Keratinocyte (primary cell): ENCODE results near the gene RIMS1. TPM values are rescaled to one million over a fixed set of nuclear protein-coding genes. Genes with fewer than 3 reads are reported as not detected.

Experiments
- DNase-seq: peaks from one replicate; pipeline ENCODE4 v3.0.0-alpha.2; 2011; ENCODE audit warnings: low read depth, missing footprints, low spot score
- FAIRE-seq: peaks from 2 replicates; lab custom pipeline; 2011; peaks lifted over from hg19 to GRCh38; lab: Jason Lieb, UNC
- H2AFZ ChIP-seq: 2 replicates; pipeline ENCODE4 v1.6.0; 2012; ENCODE audit warnings: low read length, control low read depth, inconsistent platforms; ENCODE audit not compliant: control insufficient read depth
- H3K27ac ChIP-seq: 2 replicates; pipeline ENCODE4 v1.5.1; 2011; ENCODE audit warnings: low read length; ENCODE audit not compliant: control insufficient read depth, insufficient read depth
- H3K27me3 ChIP-seq: 3 replicates; pipeline ENCODE4 v1.6.0; 2011; ENCODE audit warnings: low read length; ENCODE audit not compliant: control insufficient read depth, insufficient read depth; ENCODE audit errors: extremely low read depth
- H3K36me3 ChIP-seq, 2 experiments: 2 replicates in 1 of 2; 3 replicates in 1 of 2; pipeline ENCODE4 v1.5.1; 2011; ENCODE audit warnings: low read length in 2 of 2, mild to moderate bottlenecking in 1 of 2; ENCODE audit not compliant: control insufficient read depth in 2 of 2, insufficient read depth in 2 of 2; ENCODE audit errors: extremely low read depth in 1 of 2
- H3K4me1 ChIP-seq: 3 replicates; pipeline ENCODE4 v1.5.1; 2011; ENCODE audit warnings: low read length; ENCODE audit not compliant: control insufficient read depth, insufficient read depth; ENCODE audit errors: extremely low read depth
- H3K4me2 ChIP-seq: 3 replicates; pipeline ENCODE4 v1.6.0; 2011; ENCODE audit warnings: low read depth, low read length; ENCODE audit not compliant: control insufficient read depth, insufficient read depth; ENCODE audit errors: extremely low read depth
- H3K4me3 ChIP-seq, 3 experiments: fragments of 200-600 bp in 1 of 3; sonication (generic) in 1 of 3; 2 replicates in 2 of 3; 3 replicates in 1 of 3; pipeline ENCODE4 v1.5.1; 2011 to 2016; ENCODE audit warnings: low read length in 3 of 3, mild to moderate bottlenecking in 3 of 3, control low read depth in 2 of 3, inconsistent platforms in 1 of 3, low read depth in 1 of 3, mixed read lengths in 1 of 3, mixed run types in 1 of 3, moderate library complexity in 1 of 3; ENCODE audit not compliant: control insufficient read depth in 2 of 3, insufficient read depth in 2 of 3; ENCODE audit errors: extremely low read depth in 1 of 3
- H3K79me2 ChIP-seq: 2 replicates; pipeline ENCODE4 v1.6.0; 2012; ENCODE audit warnings: low read length; ENCODE audit not compliant: control insufficient read depth, insufficient read depth
- H3K9ac ChIP-seq: 3 replicates; pipeline ENCODE4 v1.6.0; 2011; ENCODE audit warnings: low read length; ENCODE audit not compliant: control insufficient read depth, insufficient read depth; ENCODE audit errors: extremely low read depth
- H3K9me1 ChIP-seq: 3 replicates; pipeline ENCODE4 v1.6.0; 2011; ENCODE audit warnings: low read length; ENCODE audit not compliant: control insufficient read depth, insufficient read depth; ENCODE audit errors: extremely low read depth
- H3K9me3 ChIP-seq: 2 replicates; pipeline ENCODE4 v1.5.1; 2012; ENCODE audit warnings: low read depth, low read length; ENCODE audit not compliant: control insufficient read depth
- H4K20me1 ChIP-seq: 3 replicates; pipeline ENCODE4 v1.6.0; 2011; ENCODE audit warnings: low read length; ENCODE audit not compliant: control insufficient read depth, insufficient read depth; ENCODE audit errors: extremely low read depth
- CTCF ChIP-seq, 3 experiments: IDR thresholded peaks in 1 of 3; conservative IDR thresholded peaks in 1 of 3; optimal IDR thresholded peaks in 1 of 3; 2 replicates in 2 of 3; 3 replicates in 1 of 3; pipeline versions ENCODE3 to v1.5.1; 2011; ENCODE audit warnings: low read length in 3 of 3, mild to moderate bottlenecking in 3 of 3, moderate library complexity in 2 of 3, control low read depth in 1 of 3, inconsistent platforms in 1 of 3; ENCODE audit not compliant: insufficient read depth in 2 of 3; ENCODE audit errors: extremely low read depth in 1 of 3
- EZH2 ChIP-seq: IDR thresholded peaks from one replicate; pipeline ENCODE4 v1.6.1; 2012; ENCODE audit warnings: inconsistent platforms, mild to moderate bottlenecking, low read length, moderate library complexity
- dilution Hi-C: fragments of 300-500 bp; cut with MboI; formaldehyde crosslinking; loops from one replicate; pipeline ENCODE4 v1.7.0; 2020; ENCODE audit warnings: low sequenced_read_pairs; ENCODE audit not compliant: extremely low pct_ligation_motif_present
- polyA plus RNA-seq, 5 experiments: library from polyadenylated mRNA; depleted of rRNA in 3 of 5; stranded (reverse) in 3 of 5; stranded (forward) in 1 of 5; unstranded in 1 of 5; fragments of >200 nt; gene quantifications; 1 replicate in 1 of 5; 2 replicates in 3 of 5; 3 replicates in 1 of 5; pipeline versions ENCODE4 v1.2.1 to v1.2.3, GENCODE V29; 2011 to 2012; ENCODE audit warnings: missing spikeins in 2 of 5, low read depth in 1 of 5, low replicate concordance in 1 of 5

Gene RIMS1
- polyA plus RNA-seq, 1 donor (not counting 4 experiments of a cell fraction or from before 2014, with no cell fraction given): not detected

DNA sequence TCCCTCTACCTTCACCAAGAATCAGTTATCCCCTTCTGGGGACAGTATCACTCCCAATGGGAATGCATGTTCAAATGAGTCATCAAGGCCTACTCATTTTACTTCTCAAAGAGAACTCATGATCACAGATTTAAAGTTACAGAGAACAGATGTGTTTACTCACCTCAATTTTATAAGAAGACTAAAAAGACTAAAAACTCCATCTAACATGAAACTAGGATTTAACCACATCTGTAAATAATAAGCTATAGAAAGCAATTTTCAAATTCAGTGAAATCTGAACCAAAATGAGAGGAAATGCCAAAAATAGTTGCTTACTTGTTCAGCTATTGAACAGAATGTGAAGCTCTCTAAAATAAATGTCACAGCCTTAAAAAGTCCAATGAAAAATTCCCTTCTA lies 435.4 kb downstream of the RIMS1 start:
- TF ChIP-seq EZH2 (no peak), CTCF (optimal IDR thresholded peaks at IDR 0.05 in 1 of 3, IDR thresholded peaks at IDR 0.05 in 1 of 3, conservative IDR thresholded peaks at IDR 0.05 in 1 of 3; ENCODE audit: extremely low read depth in 1 of 3, insufficient read depth in 2 of 3, low read length in 3 of 3) (no peak)
- Histone ChIP-seq H2AFZ (no peak overlapping the region), H3K9ac (no peak overlapping the region), H3K9me1 (no peaks in the 10 kb centered on the region), H3K9me3 (no peaks in the 10 kb centered on the region), H3K36me3 (no peaks in the 10 kb centered on the region), H4K20me1 (no peaks in the 10 kb centered on the region), H3K4me1 (no peaks in the 10 kb centered on the region), H3K79me2 (no peaks in the 10 kb centered on the region), H3K27me3 (no peaks in the 10 kb centered on the region), H3K4me2 (no peak overlapping the region), H3K4me3 (no peak overlapping the region), H3K27ac (no peak overlapping the region)
- no peak for FAIRE-seq
- DNase-seq: no peak
- dilution Hi-C loops: no loop called here

GRCh38 chr6:72322771-72323170 lies 436.4 kb downstream of the RIMS1 start:
- no peak overlapping the region for H2AFZ ChIP-seq
- no peak overlapping the region for H3K4me2 ChIP-seq
- H3K4me3 ChIP-seq: no peak overlapping the region
- no peak overlapping the region for H3K9ac ChIP-seq
- H3K79me2 ChIP-seq: no peaks in the 10 kb centered on the region
- FAIRE-seq (no peak), DNase-seq (no peak)
- no peaks in the 10 kb centered on the region for H3K4me1 ChIP-seq
- no peaks in the 10 kb centered on the region for H3K36me3 ChIP-seq
- H3K27me3 ChIP-seq: no peaks in the 10 kb centered on the region
- dilution Hi-C loops: no loop called here
- no peaks in the 10 kb centered on the region for H4K20me1 ChIP-seq
- TF ChIP-seq EZH2 (no peak), CTCF (optimal IDR thresholded peaks at IDR 0.05 in 1 of 3, IDR thresholded peaks at IDR 0.05 in 1 of 3, conservative IDR thresholded peaks at IDR 0.05 in 1 of 3; ENCODE audit: extremely low read depth in 1 of 3, insufficient read depth in 2 of 3, low read length in 3 of 3) (no peak)
- H3K9me1 ChIP-seq: no peaks in the 10 kb centered on the region
- no peak overlapping the region for H3K27ac ChIP-seq
- no peaks in the 10 kb centered on the region for H3K9me3 ChIP-seq
